Type B pancreatic cell (in vitro differentiated cells): ENCODE data around the gene NTM. TPM values are rescaled to one million over a fixed set of nuclear protein-coding genes. Genes with fewer than 3 reads are reported as not detected.

ENCODE experiments used
- DNase-seq: peaks from one replicate; pipeline ENCODE4 v3.0.0; 2021; ENCODE audit warnings: mixed read lengths; ENCODE audit not compliant: unreplicated experiment; ENCODE audit errors: extremely low spot score
- H3K27ac Mint-ChIP-seq: 2 replicates; pipeline ENCODE4 v1.8.0; 2021; ENCODE audit warnings: mild to moderate bottlenecking, mixed read lengths
- H3K27me3 Mint-ChIP-seq: 2 replicates; pipeline ENCODE4 v1.8.0; 2021; ENCODE audit warnings: mixed read lengths
- H3K36me3 Mint-ChIP-seq: 2 replicates; pipeline ENCODE4 v1.8.0; 2021; ENCODE audit warnings: mixed read lengths
- H3K4me1 Mint-ChIP-seq: one replicate; pipeline ENCODE4 v1.8.0; 2021; ENCODE audit warnings: mixed read lengths; ENCODE audit not compliant: unreplicated experiment
- H3K4me3 Mint-ChIP-seq: 2 replicates; pipeline ENCODE4 v1.8.0; 2021; ENCODE audit warnings: mild to moderate bottlenecking, mixed read lengths
- H3K9me3 Mint-ChIP-seq: 2 replicates; pipeline ENCODE4 v1.8.0; 2021; ENCODE audit warnings: mixed read lengths
- CTCF ChIP-seq: fragments of 200-600 bp; sonication (generic); conservative IDR thresholded peaks from 2 replicates; pipeline ENCODE4 v1.5.0; 2021; ENCODE audit warnings: antibody characterized with exemption, mild to moderate bottlenecking
- total RNA-seq: library from RNA; stranded (reverse); gene quantifications from 2 replicates; pipeline ENCODE4 v1.2.1, GENCODE V29; 2021; ENCODE audit warnings: low replicate concordance

NTM gene
- total RNA-seq, 1 donor from 2014 or later = 19.2 TPM

GRCh38 chr11:131356206-131356605 lies 14.2 kb upstream of the NTM start:
- no peak overlapping the region for H3K27ac Mint-ChIP-seq
- peaks cover 8% of the 10 kb centered on the region for H3K27me3 Mint-ChIP-seq
- no peak for DNase-seq
- no peak for TF ChIP-seq CTCF
- H3K36me3 Mint-ChIP-seq = no peaks in the 10 kb centered on the region
- H3K4me1 Mint-ChIP-seq = peaks cover 12% of the 10 kb centered on the region
- no peak overlapping the region for H3K4me3 Mint-ChIP-seq
- no peaks in the 10 kb centered on the region for H3K9me3 Mint-ChIP-seq

GRCh38 chr11:131365329-131365930 lies 5.0 kb upstream of the NTM start:
- Mint-ChIP-seq H3K4me3 (no peak overlapping the region), H3K36me3 (no peaks in the 10 kb centered on the region), H3K27ac (no peak overlapping the region), H3K27me3 (peaks cover 12% of the 10 kb centered on the region), H3K9me3 (no peaks in the 10 kb centered on the region), H3K4me1 (peaks cover 25% of the 10 kb centered on the region)
- no peak for TF ChIP-seq CTCF
- DNase-seq = no peak

GRCh38 chr11:131370901-131371790 lies 731 bp downstream of the NTM start:
- Mint-ChIP-seq H3K4me3 (no peak overlapping the region), H3K4me1 (peaks cover 7% of the 10 kb centered on the region), H3K36me3 (no peaks in the 10 kb centered on the region), H3K9me3 (no peaks in the 10 kb centered on the region), H3K27ac (no peak overlapping the region), H3K27me3 (peaks cover 28% of the 10 kb centered on the region)
- DNase-seq = no peak
- TF ChIP-seq CTCF = no peak

- Mint-ChIP-seq H3K9me3 (no peaks in the 10 kb centered on the region), H3K27me3 (peaks cover 30% of the 10 kb centered on the region), H3K4me3 (no peak overlapping the region), H3K4me1 (peaks cover 9% of the 10 kb centered on the region), H3K36me3 (no peaks in the 10 kb centered on the region), H3K27ac (no peak overlapping the region)
- no peak for TF ChIP-seq CTCF
- DNase-seq = no peak
Observed at GRCh38 chr11:131371791-131372104, 1.3 kb downstream of the NTM start.

- Mint-ChIP-seq H3K27me3 (peaks cover 30% of the 10 kb centered on the region), H3K4me1 (peaks cover 9% of the 10 kb centered on the region), H3K4me3 (no peak overlapping the region), H3K9me3 (no peaks in the 10 kb centered on the region), H3K27ac (no peak overlapping the region), H3K36me3 (no peaks in the 10 kb centered on the region)
- TF ChIP-seq CTCF = no peak
- no peak for DNase-seq
Observed at GRCh38 chr11:131372234-131372962, 2.0 kb downstream of the NTM start.
